SU-DHL-6 (cell line): ENCODE data around the gene FIBCD1.

ENCODE experiments used
- H2AFZ ChIP-seq: fragments of 200-600 bp; sonication (generic); 2 replicates; pipeline ENCODE4 v1.6.1; 2014; ENCODE audit warnings: low read depth, mild to moderate bottlenecking, moderate library complexity, mixed read lengths, antibody characterized with exemption, low read length; ENCODE audit not compliant: severe bottlenecking
- H3F3A ChIP-seq: fragments of 200-600 bp; shearing (Covaris generic); 2 replicates; pipeline ENCODE4 v1.6.0; 2016; ENCODE audit warnings: antibody characterized with exemption, mild to moderate bottlenecking; ENCODE audit not compliant: insufficient read depth
- H3K27ac ChIP-seq: fragments of 200-600 bp; sonication (generic); 2 replicates; pipeline ENCODE4 v1.5.1; 2016; ENCODE audit warnings: low read depth, mild to moderate bottlenecking, low read length, moderate library complexity, mixed read lengths
- H3K27me3 ChIP-seq: fragments of 200-600 bp; sonication (generic), shearing (Covaris generic); 2 replicates; pipeline ENCODE4 v1.6.0; 2014; ENCODE audit warnings: mild to moderate bottlenecking, low read length
- H3K36me3 ChIP-seq: fragments of 200-600 bp; sonication (generic); 2 replicates; pipeline ENCODE4 v1.6.1; 2014; ENCODE audit warnings: mild to moderate bottlenecking, low read length, mixed read lengths
- H3K4me2 ChIP-seq: fragments of 300-600, 200-600 bp; shearing (Covaris generic), sonication (generic); 2 replicates; pipeline ENCODE4 v1.6.0; 2014; ENCODE audit warnings: low read length, low read depth, mild to moderate bottlenecking; ENCODE audit not compliant: poor library complexity, severe bottlenecking
- H3K4me3 ChIP-seq: fragments of 200-600 bp; sonication (generic); 2 replicates; pipeline ENCODE4 v1.5.1; 2014; ENCODE audit warnings: antibody characterized with exemption, low read length, mild to moderate bottlenecking, mixed read lengths; ENCODE audit not compliant: insufficient read depth, poor library complexity, severe bottlenecking
- H3K79me2 ChIP-seq: fragments of 200-600 bp; sonication (generic); 2 replicates; pipeline ENCODE4 v1.6.1; 2014; ENCODE audit warnings: mild to moderate bottlenecking, low read length, moderate library complexity; ENCODE audit not compliant: insufficient read depth
- H3K9ac ChIP-seq: fragments of 200-600 bp; sonication (generic); 2 replicates; pipeline ENCODE4 v1.7.0; 2014; ENCODE audit warnings: mild to moderate bottlenecking, low read length
- H3K9me2 ChIP-seq: fragments of 200-600 bp; sonication (generic); replicated peaks from 2 replicates; pipeline ENCODE4 v1.6.1; 2014; ENCODE audit warnings: low read length; ENCODE audit not compliant: insufficient read depth
- H3K9me3 ChIP-seq: fragments of 200-600 bp; sonication (generic); 2 replicates; pipeline ENCODE4 v1.6.1; 2014; ENCODE audit warnings: low read length, mixed read lengths; ENCODE audit not compliant: insufficient read depth
- H4K20me1 ChIP-seq: fragments of 200-600 bp; sonication (generic); 2 replicates; pipeline ENCODE4 v1.6.1; 2014; ENCODE audit warnings: low read depth, mild to moderate bottlenecking, antibody characterized with exemption, low read length, moderate library complexity, mixed read lengths
- CTCF ChIP-seq: fragments of 200-600 bp; sonication (generic); IDR thresholded peaks from one replicate; pipeline ENCODE4 v1.5.1; 2017; ENCODE audit warnings: antibody characterized with exemption, mild to moderate bottlenecking, low read length, moderate library complexity; ENCODE audit not compliant: insufficient read depth, poor library complexity, severe bottlenecking
- EZH2phosphoT487 ChIP-seq: fragments of 200-600 bp; sonication (generic), shearing (Covaris generic); conservative IDR thresholded peaks from 2 replicates; pipeline ENCODE4 v1.6.1; 2018; ENCODE audit warnings: mild to moderate bottlenecking, antibody characterized with exemption, low read length, moderate library complexity, mixed read lengths

FIBCD1 gene

GRCh38 chr9:130979591-130980385, 40.7 kb upstream of the FIBCD1 start:
- no peaks in the 10 kb centered on the region for H3K9me2 ChIP-seq
- TF ChIP-seq EZH2phosphoT487: no peak
- no peak for TF ChIP-seq CTCF
- H3K36me3 ChIP-seq: no peaks in the 10 kb centered on the region
- no peaks in the 10 kb centered on the region for H3K9me3 ChIP-seq
- no peaks in the 10 kb centered on the region for H4K20me1 ChIP-seq
- H2AFZ ChIP-seq: no peak overlapping the region
- H3K4me3 ChIP-seq: no peak overlapping the region
- H3K9ac ChIP-seq: no peak overlapping the region
- H3K4me2 ChIP-seq: no peak overlapping the region
- no peaks in the 10 kb centered on the region for H3K27me3 ChIP-seq
- no peak overlapping the region for H3K27ac ChIP-seq
- no peaks in the 10 kb centered on the region for H3K79me2 ChIP-seq
- H3F3A ChIP-seq: no peaks in the 10 kb centered on the region

- Histone ChIP-seq H3K9ac (no peak overlapping the region), H2AFZ (no peak overlapping the region), H3K9me3 (no peaks in the 10 kb centered on the region), H3K27ac (no peak overlapping the region), H3K4me3 (no peak overlapping the region), H3K79me2 (no peaks in the 10 kb centered on the region), H3K27me3 (no peaks in the 10 kb centered on the region), H3K9me2 (no peaks in the 10 kb centered on the region), H4K20me1 (no peaks in the 10 kb centered on the region), H3K36me3 (no peaks in the 10 kb centered on the region), H3K4me2 (no peak overlapping the region), H3F3A (no peaks in the 10 kb centered on the region)
- TF ChIP-seq EZH2phosphoT487: no peak
- no peak for TF ChIP-seq CTCF
Observed at GRCh38 chr9:130977811-130978221, 38.8 kb upstream of the FIBCD1 start.

DNA sequence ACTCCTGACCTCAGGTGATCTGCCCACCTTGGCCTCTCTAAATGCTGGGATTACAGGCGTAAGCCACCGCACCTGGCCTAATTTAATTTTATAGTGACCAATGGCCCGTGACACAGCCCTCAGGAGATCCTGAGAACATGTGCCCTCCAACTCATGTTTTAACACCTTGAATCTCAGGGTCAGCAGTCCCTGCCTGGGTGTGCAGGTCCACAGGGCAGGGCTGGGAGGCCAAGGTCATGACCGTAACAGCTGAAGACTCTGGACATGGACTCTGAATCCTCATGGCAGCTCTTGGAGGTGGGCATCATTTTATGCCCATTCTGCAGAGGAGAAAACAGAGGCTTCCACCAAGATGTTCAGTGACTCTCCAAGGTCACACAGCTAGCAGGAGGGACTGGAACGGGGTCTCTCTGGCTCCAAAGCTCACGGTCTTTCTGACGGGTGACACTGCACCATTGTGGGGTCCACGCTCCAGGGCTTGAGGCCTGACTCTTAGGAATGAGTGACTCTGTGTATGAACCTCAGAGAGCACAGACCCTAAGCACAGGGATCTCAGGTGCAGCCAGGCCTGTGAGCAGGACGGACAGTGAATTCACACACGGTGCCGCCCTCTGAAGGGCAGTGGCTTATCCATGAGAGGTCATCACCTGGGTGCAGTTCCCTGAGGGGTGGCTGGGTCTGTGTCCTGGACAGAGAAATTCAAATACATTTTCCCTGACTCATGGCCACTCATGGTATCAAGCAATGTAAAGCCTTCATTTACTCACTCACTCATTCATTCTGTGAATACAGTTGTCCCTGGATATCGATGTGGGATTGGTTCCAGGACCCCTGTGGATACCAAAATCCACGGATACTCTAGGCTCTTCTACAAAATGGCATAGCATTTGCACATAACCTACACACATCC, 37.1 kb upstream of the FIBCD1 start:
- Histone ChIP-seq H3K36me3 (no peaks in the 10 kb centered on the region), H3K9ac (no peak overlapping the region), H3K9me3 (no peaks in the 10 kb centered on the region), H3K27ac (no peak overlapping the region), H3K9me2 (no peaks in the 10 kb centered on the region), H3K79me2 (no peaks in the 10 kb centered on the region), H3K4me3 (no peak overlapping the region), H3F3A (no peaks in the 10 kb centered on the region), H3K4me2 (no peak overlapping the region), H4K20me1 (no peaks in the 10 kb centered on the region), H2AFZ (no peak overlapping the region), H3K27me3 (no peaks in the 10 kb centered on the region)
- TF ChIP-seq EZH2phosphoT487 (no peak), CTCF (no peak)
